Tibial nerve (tissue), 3 donors: ENCODE measurements around the gene DAG1.

Experiments used
- POLR2A ChIP-seq, 2 donors: fragments of 450-650 bp; IDR thresholded peaks; one replicate each; pipeline ENCODE4 v1.6.1; 2017; ENCODE audit warnings: antibody characterized with exemption in 2 of 2, mild to moderate bottlenecking in 2 of 2, moderate library complexity in 2 of 2
- TF ChIP-seq, protein P1 (sequence below), 5 experiments: fragments of 200-600 bp in 3 of 5; fragments of 450-650 bp in 2 of 5; sonication (generic) in 3 of 5; IDR thresholded peaks; one replicate each; pipeline ENCODE4 v1.5.1; 2016 to 2019; ENCODE audit warnings: antibody characterized with exemption in 5 of 5, mild to moderate bottlenecking in 3 of 5, moderate library complexity in 2 of 5

- TF ChIP-seq, protein P1, sequence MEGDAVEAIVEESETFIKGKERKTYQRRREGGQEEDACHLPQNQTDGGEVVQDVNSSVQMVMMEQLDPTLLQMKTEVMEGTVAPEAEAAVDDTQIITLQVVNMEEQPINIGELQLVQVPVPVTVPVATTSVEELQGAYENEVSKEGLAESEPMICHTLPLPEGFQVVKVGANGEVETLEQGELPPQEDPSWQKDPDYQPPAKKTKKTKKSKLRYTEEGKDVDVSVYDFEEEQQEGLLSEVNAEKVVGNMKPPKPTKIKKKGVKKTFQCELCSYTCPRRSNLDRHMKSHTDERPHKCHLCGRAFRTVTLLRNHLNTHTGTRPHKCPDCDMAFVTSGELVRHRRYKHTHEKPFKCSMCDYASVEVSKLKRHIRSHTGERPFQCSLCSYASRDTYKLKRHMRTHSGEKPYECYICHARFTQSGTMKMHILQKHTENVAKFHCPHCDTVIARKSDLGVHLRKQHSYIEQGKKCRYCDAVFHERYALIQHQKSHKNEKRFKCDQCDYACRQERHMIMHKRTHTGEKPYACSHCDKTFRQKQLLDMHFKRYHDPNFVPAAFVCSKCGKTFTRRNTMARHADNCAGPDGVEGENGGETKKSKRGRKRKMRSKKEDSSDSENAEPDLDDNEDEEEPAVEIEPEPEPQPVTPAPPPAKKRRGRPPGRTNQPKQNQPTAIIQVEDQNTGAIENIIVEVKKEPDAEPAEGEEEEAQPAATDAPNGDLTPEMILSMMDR (IDR thresholded peaks at IDR 0.05) = no peak
- no peak for TF ChIP-seq POLR2A (IDR thresholded peaks at IDR 0.05)
These were observed 42.5 kb upstream of the DAG1 start for GRCh38 chr3:49427586-49427985.
